ENCODE data around the gene MT1H. TPM values are rescaled to one million over a fixed set of nuclear protein-coding genes. Genes with fewer than 3 reads are reported as not detected.

The MT1H gene
- total and polyA plus RNA-seq, 2 of the 13 experiments (the other 11 are each of a cell fraction or from before 2014, with no cell fraction given) = 0.60 TPM; not detected in 1

DNA sequence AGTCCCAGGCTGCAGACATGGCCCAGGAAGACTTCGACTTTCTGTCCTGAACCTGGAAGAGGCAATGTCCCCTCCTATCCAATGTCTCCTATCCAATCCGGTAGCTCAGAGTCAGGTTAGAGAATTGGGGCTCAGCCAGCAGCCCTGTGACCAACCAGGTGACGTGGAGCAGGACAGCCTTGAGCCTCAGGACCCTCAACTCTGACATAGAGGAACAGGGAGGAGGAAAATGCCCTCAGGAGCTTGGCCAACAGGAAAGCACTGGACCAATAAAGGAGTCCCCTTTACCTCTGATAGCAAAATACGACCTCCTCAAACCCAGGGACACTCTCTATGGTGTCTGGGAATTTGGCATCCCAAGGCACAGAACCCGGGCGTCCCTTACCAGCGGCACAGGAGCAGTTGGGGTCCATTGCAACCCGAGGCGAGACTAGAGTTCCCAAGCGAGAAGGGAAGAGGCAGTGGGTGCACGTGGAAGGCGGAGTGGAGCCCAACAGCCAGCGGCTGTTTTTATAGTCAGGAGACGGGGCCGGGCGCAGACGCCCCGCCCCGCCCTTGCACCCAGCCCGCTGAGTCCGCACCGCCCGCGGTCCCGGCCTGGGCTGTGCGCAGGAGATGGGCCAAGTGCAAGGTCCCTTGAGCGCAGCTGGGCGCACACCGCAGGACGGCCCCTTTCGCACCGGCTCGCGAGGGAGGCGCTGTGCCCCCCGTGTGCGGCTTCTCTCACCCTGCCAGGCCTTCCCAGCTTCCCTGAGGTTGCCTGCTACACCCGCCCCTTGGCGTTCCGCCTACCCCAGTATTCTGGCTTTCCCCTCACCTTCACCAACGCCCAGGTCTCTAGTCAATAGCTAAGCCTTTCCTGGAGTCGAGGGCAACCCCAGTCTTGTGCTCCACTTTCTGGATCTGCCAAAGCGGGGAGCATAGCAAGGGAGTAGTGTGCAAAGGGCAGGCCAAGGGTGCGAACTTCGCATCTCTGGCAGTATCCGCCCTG lies 1.7 kb upstream of the MT1H start, which contains the start of gene MT1G (continued):
- TF ChIP-seq, protein P1, sequence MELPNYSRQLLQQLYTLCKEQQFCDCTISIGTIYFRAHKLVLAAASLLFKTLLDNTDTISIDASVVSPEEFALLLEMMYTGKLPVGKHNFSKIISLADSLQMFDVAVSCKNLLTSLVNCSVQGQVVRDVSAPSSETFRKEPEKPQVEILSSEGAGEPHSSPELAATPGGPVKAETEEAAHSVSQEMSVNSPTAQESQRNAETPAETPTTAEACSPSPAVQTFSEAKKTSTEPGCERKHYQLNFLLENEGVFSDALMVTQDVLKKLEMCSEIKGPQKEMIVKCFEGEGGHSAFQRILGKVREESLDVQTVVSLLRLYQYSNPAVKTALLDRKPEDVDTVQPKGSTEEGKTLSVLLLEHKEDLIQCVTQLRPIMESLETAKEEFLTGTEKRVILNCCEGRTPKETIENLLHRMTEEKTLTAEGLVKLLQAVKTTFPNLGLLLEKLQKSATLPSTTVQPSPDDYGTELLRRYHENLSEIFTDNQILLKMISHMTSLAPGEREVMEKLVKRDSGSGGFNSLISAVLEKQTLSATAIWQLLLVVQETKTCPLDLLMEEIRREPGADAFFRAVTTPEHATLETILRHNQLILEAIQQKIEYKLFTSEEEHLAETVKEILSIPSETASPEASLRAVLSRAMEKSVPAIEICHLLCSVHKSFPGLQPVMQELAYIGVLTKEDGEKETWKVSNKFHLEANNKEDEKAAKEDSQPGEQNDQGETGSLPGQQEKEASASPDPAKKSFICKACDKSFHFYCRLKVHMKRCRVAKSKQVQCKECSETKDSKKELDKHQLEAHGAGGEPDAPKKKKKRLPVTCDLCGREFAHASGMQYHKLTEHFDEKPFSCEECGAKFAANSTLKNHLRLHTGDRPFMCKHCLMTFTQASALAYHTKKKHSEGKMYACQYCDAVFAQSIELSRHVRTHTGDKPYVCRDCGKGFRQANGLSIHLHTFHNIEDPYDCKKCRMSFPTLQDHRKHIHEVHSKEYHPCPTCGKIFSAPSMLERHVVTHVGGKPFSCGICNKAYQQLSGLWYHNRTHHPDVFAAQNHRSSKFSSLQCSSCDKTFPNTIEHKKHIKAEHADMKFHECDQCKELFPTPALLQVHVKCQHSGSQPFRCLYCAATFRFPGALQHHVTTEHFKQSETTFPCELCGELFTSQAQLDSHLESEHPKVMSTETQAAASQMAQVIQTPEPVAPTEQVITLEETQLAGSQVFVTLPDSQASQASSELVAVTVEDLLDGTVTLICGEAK (IDR thresholded peaks at IDR 0.05) = no peak
- TF ChIP-seq, protein P1 (CRISPR knock-in tag; IDR thresholded peaks at IDR 0.05) = no peak
- TF ChIP-seq HMG20B (CRISPR knock-in tag; conservative IDR thresholded peaks at IDR 0.05) (no peak), KLF12 (CRISPR knock-in tag; IDR thresholded peaks at IDR 0.05; ENCODE audit: borderline replicate concordance) (0 out of 2 replicates have a peak, but pooled peaks have one; percentile 20), PHF8 (CRISPR knock-in tag; IDR thresholded peaks at IDR 0.05) (peak; percentile 45), SRY (CRISPR knock-in tag; IDR thresholded peaks at IDR 0.05) (0 out of 2 replicates have a peak, but pooled peaks have one; percentile 25), HNRNPH1 (optimal IDR thresholded peaks at IDR 0.05; ENCODE audit: low read depth, low read length) (no peak), RBFOX2 (IDR thresholded peaks at IDR 0.05; ENCODE audit: low read depth, low read length) (peak; percentile 69), RFX3 (CRISPR knock-in tag; IDR thresholded peaks at IDR 0.05) (no peak), ZFP90 (CRISPR knock-in tag; IDR thresholded peaks at IDR 0.05; ENCODE audit: borderline replicate concordance) (peak; percentile 63; the same call in 1 of the 2 replicates), NRL (CRISPR knock-in tag; IDR thresholded peaks at IDR 0.05; ENCODE audit: borderline replicate concordance) (peak; percentile 50), NONO (IDR thresholded peaks at IDR 0.05) (no peak), NONO (CRISPR knock-in tag; conservative IDR thresholded peaks at IDR 0.05) (peak; percentile 70), SATB2 (CRISPR knock-in tag; IDR thresholded peaks at IDR 0.05) (no peak), HES4 (CRISPR knock-in tag; IDR thresholded peaks at IDR 0.05; ENCODE audit: borderline replicate concordance) (no peak)
- TF ChIP-seq, protein P2, sequence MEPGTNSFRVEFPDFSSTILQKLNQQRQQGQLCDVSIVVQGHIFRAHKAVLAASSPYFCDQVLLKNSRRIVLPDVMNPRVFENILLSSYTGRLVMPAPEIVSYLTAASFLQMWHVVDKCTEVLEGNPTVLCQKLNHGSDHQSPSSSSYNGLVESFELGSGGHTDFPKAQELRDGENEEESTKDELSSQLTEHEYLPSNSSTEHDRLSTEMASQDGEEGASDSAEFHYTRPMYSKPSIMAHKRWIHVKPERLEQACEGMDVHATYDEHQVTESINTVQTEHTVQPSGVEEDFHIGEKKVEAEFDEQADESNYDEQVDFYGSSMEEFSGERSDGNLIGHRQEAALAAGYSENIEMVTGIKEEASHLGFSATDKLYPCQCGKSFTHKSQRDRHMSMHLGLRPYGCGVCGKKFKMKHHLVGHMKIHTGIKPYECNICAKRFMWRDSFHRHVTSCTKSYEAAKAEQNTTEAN (CRISPR knock-in tag; conservative IDR thresholded peaks at IDR 0.05) = peak; percentile 33; the same call in 1 of the 2 replicates
- TF ChIP-seq, protein P3, sequence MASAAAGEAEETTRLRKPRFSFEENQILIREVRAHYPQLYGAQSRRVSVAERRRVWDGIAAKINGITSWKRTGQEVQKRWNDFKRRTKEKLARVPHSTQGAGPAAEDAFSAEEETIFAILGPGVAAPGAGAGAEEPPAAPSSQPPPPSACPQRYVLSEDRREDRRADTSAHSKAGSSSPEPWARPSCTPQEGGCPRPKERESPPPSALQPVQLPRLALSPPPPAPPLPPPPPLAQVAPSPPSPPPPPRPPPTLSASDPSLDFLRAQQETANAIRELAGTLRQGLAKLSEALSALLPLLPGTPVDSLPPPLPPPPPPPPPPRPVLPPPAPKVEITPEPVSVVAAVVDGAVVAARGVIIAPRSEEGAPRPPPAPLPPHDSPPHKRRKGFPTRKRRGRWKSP (CRISPR knock-in tag; IDR thresholded peaks at IDR 0.05) = peak; percentile 99
- TF ChIP-seq, protein P4, sequence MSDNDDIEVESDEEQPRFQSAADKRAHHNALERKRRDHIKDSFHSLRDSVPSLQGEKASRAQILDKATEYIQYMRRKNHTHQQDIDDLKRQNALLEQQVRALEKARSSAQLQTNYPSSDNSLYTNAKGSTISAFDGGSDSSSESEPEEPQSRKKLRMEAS (IDR thresholded peaks at IDR 0.05) = 0 out of 2 replicates have a peak, but pooled peaks have one; percentile 68

Measured in HepG2 (cell line).